GM12872 (cell line): ENCODE measurements around the gene POP5.

Experiments used
- CTCF ChIP-seq: IDR thresholded peaks from 3 replicates; pipeline ENCODE4 v1.5.1; 2011; ENCODE audit warnings: low read depth, mild to moderate bottlenecking, low read length, moderate library complexity; ENCODE audit not compliant: insufficient read depth

The POP5 gene

GRCh38 chr12:120592121-120593049, 11.2 kb upstream of the POP5 start:
- no peak for TF ChIP-seq CTCF

GRCh38 chr12:120590741-120591407, 9.7 kb upstream of the POP5 start:
- no peak for TF ChIP-seq CTCF

DNA sequence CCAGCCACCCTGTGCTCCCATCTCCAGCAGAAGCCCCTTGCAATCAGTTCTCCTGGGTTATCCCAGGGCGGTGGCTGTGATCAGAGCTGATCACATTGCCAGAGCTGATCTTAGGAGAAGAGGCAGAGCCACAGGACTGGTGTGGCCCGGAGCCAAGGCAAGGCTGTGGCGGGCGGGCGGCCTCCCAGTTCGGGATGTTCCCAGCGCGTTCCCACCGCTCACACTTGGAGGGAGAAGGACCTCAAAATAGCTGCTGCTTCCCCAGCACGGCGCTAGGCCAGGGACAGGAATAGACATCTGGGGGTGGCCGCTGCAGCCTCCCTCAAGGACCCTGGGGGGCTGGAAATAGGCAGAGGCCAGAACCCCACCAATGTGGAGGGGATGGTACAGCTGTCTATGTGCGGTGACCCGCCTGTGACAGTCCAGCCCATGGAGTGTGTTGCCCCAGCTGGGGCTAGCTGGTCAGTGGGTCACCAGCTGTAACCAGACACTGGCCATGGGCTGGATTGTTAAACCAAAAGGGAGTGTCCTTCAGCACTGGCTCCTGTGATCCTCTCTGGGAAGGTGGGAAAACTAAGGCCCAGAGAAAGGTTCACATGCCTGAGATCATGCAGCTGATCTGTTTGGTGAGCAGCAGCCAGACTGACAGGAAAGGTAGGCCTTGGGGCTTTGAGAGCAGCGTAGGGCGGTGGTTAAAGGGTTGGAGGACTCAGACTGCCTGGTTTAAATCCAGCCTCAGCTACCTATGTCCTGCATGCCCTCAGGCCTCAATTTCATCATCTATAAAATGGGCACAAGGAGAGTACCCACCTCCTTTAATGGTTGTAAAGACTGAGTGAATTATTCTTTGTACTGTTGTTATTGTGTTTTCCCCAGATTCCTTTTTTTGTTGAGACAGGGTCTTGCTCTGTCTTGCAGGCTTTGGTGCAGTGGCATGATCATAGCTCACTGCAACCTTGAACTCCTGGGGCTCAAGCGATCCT, 8.0 kb upstream of the POP5 start:
- TF ChIP-seq CTCF: no peak

GRCh38 chr12:120588371-120588770, 7.2 kb upstream of the POP5 start:
- no peak for TF ChIP-seq CTCF

DNA sequence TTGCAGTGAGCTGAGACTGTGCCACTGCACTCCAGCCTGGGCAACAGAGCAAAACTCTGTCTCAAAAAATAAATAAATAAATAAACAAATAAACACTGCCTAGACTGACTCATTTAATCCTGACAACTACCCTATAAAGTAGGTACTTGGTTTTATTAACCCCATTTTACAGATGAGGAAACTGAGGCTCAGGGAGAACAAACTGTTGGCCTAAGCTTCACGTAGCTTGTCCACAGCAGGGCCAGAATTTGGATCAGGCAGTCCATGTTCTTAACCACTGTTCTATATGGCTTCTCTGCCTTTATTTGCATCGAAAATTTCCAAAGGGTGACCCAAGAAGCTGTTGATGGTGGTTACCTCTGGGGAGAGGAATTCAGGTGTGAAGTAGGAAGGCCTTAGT, 5.7 kb upstream of the POP5 start:
- no peak for TF ChIP-seq CTCF

DNA sequence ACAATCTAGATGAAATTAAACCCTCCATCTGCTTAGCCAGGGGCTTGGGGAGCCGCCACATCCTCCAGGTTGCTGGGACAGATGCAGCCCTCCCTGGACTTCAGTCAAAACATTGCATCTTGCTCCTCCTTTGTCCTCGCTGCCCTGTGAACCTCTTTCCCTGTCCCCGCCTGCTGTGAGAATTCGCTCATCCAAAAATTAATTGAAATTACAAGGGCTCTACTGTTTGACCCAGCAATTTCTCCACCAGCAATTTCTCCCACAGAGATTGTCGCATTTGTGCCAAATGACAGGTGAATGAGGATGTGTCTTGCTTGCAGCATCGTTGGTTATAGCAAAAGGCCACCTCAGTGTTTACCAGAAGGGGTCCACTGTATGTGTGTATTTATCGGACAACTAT, 5.0 kb upstream of the POP5 start:
- TF ChIP-seq CTCF: no peak
